H1 (cell line): ENCODE results near the gene C1GALT1C1.

Experiments
- ATF3 ChIP-seq: IDR thresholded peaks from 2 replicates; pipeline ENCODE4 v1.6.1; 2011; ENCODE audit warnings: low read depth, mild to moderate bottlenecking, low read length; ENCODE audit not compliant: insufficient read depth
- CTCF ChIP-seq, 3 experiments: IDR thresholded peaks; 1 replicate in 2 of 3; 2 replicates in 1 of 3; pipeline versions ENCODE4 v1.5.1 to v1.6.1; 2011; ENCODE audit warnings: low read length in 3 of 3, mild to moderate bottlenecking in 3 of 3, inconsistent platforms in 2 of 3, low read depth in 1 of 3, moderate library complexity in 1 of 3; ENCODE audit not compliant: insufficient read depth in 1 of 3; ENCODE audit errors: control extremely low read depth in 1 of 3
- E2F6 ChIP-seq: IDR thresholded peaks from 2 replicates; pipeline ENCODE4 v1.6.1; 2012; ENCODE audit warnings: inconsistent platforms
- EGR1 ChIP-seq: IDR thresholded peaks from 2 replicates; pipeline ENCODE4 v1.6.1; 2011; ENCODE audit warnings: low read depth, low read length, borderline replicate concordance
- EZH2 ChIP-seq: fragments of 200-600 bp; sonication (generic); IDR thresholded peaks from 2 replicates; pipeline ENCODE4 v1.7.1; 2012; ENCODE audit warnings: low read depth, mild to moderate bottlenecking, moderate library complexity, low read length, inconsistent platforms; ENCODE audit not compliant: severe bottlenecking
- GABPA ChIP-seq: IDR thresholded peaks from 2 replicates; pipeline ENCODE4 v1.6.1; 2011; ENCODE audit warnings: mild to moderate bottlenecking, low read length, moderate library complexity, borderline replicate concordance; ENCODE audit not compliant: insufficient read depth
- KDM1A ChIP-seq: fragments of 200-600, 300-600 bp; sonication (generic); IDR thresholded peaks from 2 replicates; pipeline ENCODE4 v1.7.1; 2016; ENCODE audit warnings: mild to moderate bottlenecking, low read length, borderline replicate concordance
- KDM5A ChIP-seq: fragments of 200-600 bp; IDR thresholded peaks from 2 replicates; pipeline ENCODE4 v1.7.1; 2012; ENCODE audit warnings: mild to moderate bottlenecking, low read length, inconsistent platforms, mixed read lengths
- NRF1 ChIP-seq: IDR thresholded peaks from 2 replicates; pipeline ENCODE4 v1.6.1; 2011; ENCODE audit warnings: mild to moderate bottlenecking, low read depth, low read length, improper control_type of control experiment
- POLR2A ChIP-seq, 2 experiments: IDR thresholded peaks; 1 replicate in 1 of 2; 2 replicates in 1 of 2; pipeline ENCODE4 v1.6.1; 2011; ENCODE audit warnings: low read depth in 2 of 2, low read length in 2 of 2, mild to moderate bottlenecking in 2 of 2; ENCODE audit errors: control extremely low read depth in 1 of 2
- POLR2AphosphoS5 ChIP-seq: IDR thresholded peaks from 2 replicates; pipeline ENCODE4 v1.6.1; 2011; ENCODE audit warnings: low read depth, low read length
- RBBP5 ChIP-seq: IDR thresholded peaks from 2 replicates; pipeline ENCODE4 v1.7.1; 2012; ENCODE audit warnings: low read depth, mild to moderate bottlenecking, inconsistent platforms, low read length, moderate library complexity, borderline replicate concordance
- USF2 ChIP-seq: IDR thresholded peaks from 2 replicates; pipeline ENCODE4 v1.6.1; 2011; ENCODE audit warnings: low read length, improper control_type of control experiment

GRCh38 chrX:120638619-120639018 is 8.8 kb upstream of the C1GALT1C1 start:
- TF ChIP-seq CTCF (IDR thresholded peaks at IDR 0.05; ENCODE audit: control extremely low read depth in 1 of 3, insufficient read depth in 1 of 3, low read depth in 1 of 3, low read length in 3 of 3), result no peak
- TF ChIP-seq POLR2A (IDR thresholded peaks at IDR 0.05; ENCODE audit: control extremely low read depth in 1 of 2, low read depth in 2 of 2, low read length in 2 of 2), result no peak
- no peak for TF ChIP-seq EZH2
- TF ChIP-seq E2F6, result no peak
- no peak for TF ChIP-seq USF2
- no peak for TF ChIP-seq KDM1A
- no peak for TF ChIP-seq EGR1
- no peak for TF ChIP-seq POLR2AphosphoS5
- TF ChIP-seq KDM5A, result no peak
- no peak for TF ChIP-seq RBBP5
- no peak for TF ChIP-seq NRF1
- TF ChIP-seq GABPA, result no peak
- TF ChIP-seq ATF3, result no peak
